GM12801 (cell line): ENCODE results near the gene CCDC191.

Experiments
- CTCF ChIP-seq: IDR thresholded peaks from one replicate; pipeline ENCODE4 v1.5.1; 2011; ENCODE audit warnings: control low read depth; ENCODE audit not compliant: insufficient read length; ENCODE audit errors: extremely low read depth

Gene CCDC191

GRCh38 chr3:113946831-113947230 lies 109.5 kb downstream of the CCDC191 start:
- no peak for TF ChIP-seq CTCF

DNA sequence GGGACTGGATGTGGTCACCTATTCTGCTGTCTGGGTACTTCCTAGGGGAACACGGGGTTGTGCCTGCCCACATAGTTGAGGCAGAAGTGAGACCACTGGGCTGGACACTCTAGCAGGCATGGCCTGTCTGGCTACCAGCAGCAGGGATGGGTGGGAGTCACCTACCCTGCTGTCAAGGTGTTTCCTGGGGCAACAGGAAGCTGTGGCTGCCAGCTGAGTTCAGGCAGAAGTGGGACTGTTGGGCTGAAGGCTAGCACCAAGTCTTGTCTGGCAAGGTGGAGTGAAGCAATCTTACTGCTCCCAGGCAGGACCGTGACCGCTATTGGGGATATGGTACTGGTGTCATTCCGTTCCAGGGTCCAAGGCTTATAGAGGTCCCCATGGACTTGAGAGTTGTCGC lies 128.8 kb downstream of the CCDC191 start:
- TF ChIP-seq CTCF, result no peak

- no peak for TF ChIP-seq CTCF
Measured at GRCh38 chr3:113914646-113915045, 141.7 kb downstream of the CCDC191 start.
